Endothelial cell of umbilical vein (primary cell): ENCODE data around the gene CDK6. TPM values are rescaled to one million over a fixed set of nuclear protein-coding genes. Genes with fewer than 3 reads are reported as not detected.

Source experiments
- BruUV-seq: library from RNA; stranded (reverse); fragments of 400-500 nt; replicated peaks from 2 replicates; lab custom pipeline; 2021; lab: Mats Ljungman, UMichigan
- CTCF ChIA-PET: fragments of 300-600, 350-600 bp; sonication (Branson Sonifier 250); formaldehyde crosslinking; loops from one replicate; lab custom pipeline; 2021; ENCODE audit warnings: antibody characterized with exemption, inconsistent platforms; lab: Charles Lee
- POLR2A ChIA-PET: fragments of 300-600, 350-600 bp; sonication (Branson Sonifier 250); formaldehyde crosslinking; loops from one replicate; lab custom pipeline; 2021; ENCODE audit warnings: antibody characterized with exemption, inconsistent platforms; lab: Charles Lee
- DNase-seq: peaks from one replicate; pipeline ENCODE4 v3.0.0-alpha.2; 2011; ENCODE audit warnings: low read depth, low spot score
- FAIRE-seq: peaks from 2 replicates; lab custom pipeline; 2011; peaks lifted over from hg19 to GRCh38; lab: Jason Lieb, UNC
- H2AFZ ChIP-seq: 2 replicates; pipeline ENCODE4 v1.6.0; 2012; ENCODE audit warnings: low read depth, low read length, control low read depth, inconsistent platforms
- H3K27ac ChIP-seq: 2 replicates; pipeline ENCODE4 v1.5.1; 2011; ENCODE audit warnings: low read depth, mild to moderate bottlenecking, control low read depth, low read length, moderate library complexity; ENCODE audit not compliant: insufficient read depth
- H3K27me3 ChIP-seq, 2 experiments: 2 replicates each; pipeline versions ENCODE4 v1.6.0 to v1.6.1; 2011; ENCODE audit warnings: low read length in 2 of 2, mixed read lengths in 1 of 2; ENCODE audit not compliant: control insufficient read depth in 2 of 2, insufficient read depth in 2 of 2
- H3K36me3 ChIP-seq, 2 experiments: 2 replicates in 1 of 2; 3 replicates in 1 of 2; pipeline ENCODE4 v1.5.1; 2011; ENCODE audit warnings: low read length in 2 of 2, mild to moderate bottlenecking in 1 of 2, moderate library complexity in 1 of 2; ENCODE audit not compliant: control insufficient read depth in 2 of 2, insufficient read depth in 2 of 2; ENCODE audit errors: extremely low read depth in 1 of 2
- H3K4me1 ChIP-seq: 3 replicates; pipeline ENCODE4 v1.5.1; 2011; ENCODE audit warnings: mild to moderate bottlenecking, low read length; ENCODE audit not compliant: control insufficient read depth, insufficient read depth; ENCODE audit errors: extremely low read depth
- H3K4me2 ChIP-seq: 2 replicates; pipeline ENCODE4 v1.6.1; 2011; ENCODE audit warnings: low read length, control low read depth, mixed read lengths; ENCODE audit not compliant: insufficient read depth
- H3K4me3 ChIP-seq, 3 experiments: fragments of 200-600 bp in 1 of 3; sonication (generic), shearing (Covaris generic) in 1 of 3; replicated peaks in 1 of 3; 2 replicates each; pipeline ENCODE4 v1.5.1; 2011 to 2016; ENCODE audit warnings: control low read depth in 3 of 3, low read length in 3 of 3, mild to moderate bottlenecking in 2 of 3, inconsistent platforms in 1 of 3, low read depth in 1 of 3, moderate library complexity in 1 of 3; ENCODE audit not compliant: insufficient read depth in 1 of 3
- H3K79me2 ChIP-seq: 2 replicates; pipeline ENCODE4 v1.6.0; 2012; ENCODE audit warnings: low read length, inconsistent platforms; ENCODE audit not compliant: control insufficient read depth, insufficient read depth
- H3K9ac ChIP-seq: replicated peaks from 2 replicates; pipeline ENCODE3; 2011; ENCODE audit warnings: low read length, control low read depth; ENCODE audit not compliant: insufficient read depth; ENCODE audit errors: extremely low read depth
- H3K9me1 ChIP-seq: replicated peaks from 3 replicates; pipeline ENCODE4 v1.6.0; 2011; ENCODE audit warnings: mild to moderate bottlenecking, low read length; ENCODE audit not compliant: control insufficient read depth, insufficient read depth; ENCODE audit errors: extremely low read depth
- H3K9me3 ChIP-seq: replicated peaks from 2 replicates; pipeline ENCODE4 v1.5.1; 2012; ENCODE audit warnings: low read length, inconsistent platforms; ENCODE audit not compliant: control insufficient read depth, insufficient read depth
- H4K20me1 ChIP-seq: replicated peaks from 2 replicates; pipeline ENCODE3; 2011; ENCODE audit warnings: mild to moderate bottlenecking, low read length; ENCODE audit not compliant: control insufficient read depth, insufficient read depth; ENCODE audit errors: extremely low read depth
- EZH2 ChIP-seq: IDR thresholded peaks from 2 replicates; pipeline ENCODE4 v1.6.1; 2012; ENCODE audit warnings: borderline replicate concordance, low read depth, mild to moderate bottlenecking, moderate library complexity, low read length, inconsistent platforms; ENCODE audit not compliant: severe bottlenecking
- FOS ChIP-seq: IDR thresholded peaks from 2 replicates; pipeline ENCODE4 v1.6.1; 2011; ENCODE audit warnings: mild to moderate bottlenecking, low read length, moderate library complexity, borderline replicate concordance; ENCODE audit not compliant: insufficient read depth
- JUN ChIP-seq: IDR thresholded peaks from 2 replicates; pipeline ENCODE4 v1.6.1; 2011; ENCODE audit warnings: borderline replicate concordance, low read depth; ENCODE audit not compliant: insufficient read length, insufficient read depth
- MAX ChIP-seq: IDR thresholded peaks from 2 replicates; pipeline ENCODE4 v1.6.1; 2011; ENCODE audit not compliant: insufficient read depth, insufficient read length
- MYC ChIP-seq: IDR thresholded peaks from one replicate; pipeline ENCODE4 v1.6.1; 2011; ENCODE audit warnings: mild to moderate bottlenecking, low read depth, low read length
- POLR2A ChIP-seq: IDR thresholded peaks from 2 replicates; pipeline ENCODE4 v1.6.1; 2012; ENCODE audit warnings: low read depth, mild to moderate bottlenecking, control low read depth, low read length
- POLR2AphosphoS5 ChIP-seq: IDR thresholded peaks from 2 replicates; pipeline ENCODE4 v1.6.1; 2012; ENCODE audit warnings: low read depth, mild to moderate bottlenecking, control low read depth, low read length, moderate library complexity; ENCODE audit not compliant: insufficient read depth
- dilution Hi-C: fragments of 300-500 bp; cut with MboI; formaldehyde crosslinking; loops from one replicate; pipeline ENCODE4 v1.15.0; 2019; ENCODE audit warnings: low sequenced_read_pairs; ENCODE audit not compliant: extremely low pct_ligation_motif_present
- intact Hi-C: fragments of 100-400 bp; cut with micrococcal nuclease; formaldehyde crosslinking; loops from one replicate; pipeline ENCODE4 v1.10.0; 2022
- polyA plus RNA-seq, 4 experiments: library from polyadenylated mRNA; depleted of rRNA in 3 of 4; stranded (reverse) in 3 of 4; unstranded in 1 of 4; fragments of >200 nt; gene quantifications; 2 replicates each; pipeline versions ENCODE4 v1.2.1 to v1.2.3, GENCODE V29; 2011 to 2012; ENCODE audit warnings: missing spikeins in 1 of 4
- total RNA-seq: library from RNA; stranded (reverse); gene quantifications from 2 replicates; pipeline ENCODE4 v1.2.3, GENCODE V29; 2021
- TF ChIP-seq, protein P1 (sequence below), 2 donors: IDR thresholded peaks; 1 replicate in 1 of 2; 2 replicates in 1 of 2; pipeline ENCODE4 v1.5.1; 2011; ENCODE audit warnings: low read length in 2 of 2, mild to moderate bottlenecking in 2 of 2, moderate library complexity in 2 of 2, control low read depth in 1 of 2, inconsistent platforms in 1 of 2, low read depth in 1 of 2; ENCODE audit not compliant: insufficient read depth in 1 of 2; ENCODE audit errors: extremely low read depth in 1 of 2

Gene CDK6
- total and polyA plus RNA-seq, 2 donors (not counting 3 experiments of a cell fraction or from before 2014, with no cell fraction given) = 6.0 to 28.2 TPM

DNA sequence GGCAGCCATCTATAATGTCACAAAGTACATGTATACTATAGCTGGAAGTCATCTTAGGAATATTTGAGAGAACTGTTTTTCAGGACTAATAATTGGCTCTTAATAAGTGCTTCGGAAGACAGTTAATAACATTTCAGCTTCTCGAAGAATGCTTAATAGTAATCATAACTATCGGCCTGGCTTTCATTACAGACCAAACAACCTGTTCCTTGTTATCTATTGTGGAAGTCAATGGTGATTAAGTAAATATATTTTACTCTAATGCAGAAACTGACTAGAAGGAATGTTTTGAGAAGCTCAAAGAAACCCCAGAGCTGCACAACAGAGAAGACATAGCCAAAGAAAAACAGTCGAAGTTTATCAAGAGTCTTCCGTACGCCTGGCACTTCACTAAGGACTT, 139.4 kb downstream of the CDK6 start:
- Histone ChIP-seq H3K4me1 (peaks cover 44% of the 10 kb centered on the region), H3K36me3 (no peaks in the 10 kb centered on the region), H3K27ac (peak overlapping the region; percentile 75), H3K79me2 (no peaks in the 10 kb centered on the region), H3K9me3 (no peaks in the 10 kb centered on the region), H4K20me1 (no peaks in the 10 kb centered on the region), H3K9ac (peak overlapping the region; percentile 83), H3K27me3 (no peaks in the 10 kb centered on the region), H2AFZ (no peak overlapping the region), H3K4me2 (peak overlapping the region; percentile 51), H3K9me1 (no peaks in the 10 kb centered on the region), H3K4me3 (no peak overlapping the region)
- POLR2A ChIA-PET = no interaction called here
- no peak for FAIRE-seq
- CTCF ChIA-PET = interaction anchor here (0.8 to 6.0 kb wide), 4 partner anchors 9 to 140 kb away, joined by 3 to 77 read pairs (median 9); no protein-coding TSS in a partner anchor
- BruUV-seq = no TSS peak
- TF ChIP-seq JUN (no peak), FOS (no peak), MYC (no peak), EZH2 (no peak), POLR2AphosphoS5 (no peak), POLR2A (no peak), MAX (no peak)
- TF ChIP-seq, protein P1, sequence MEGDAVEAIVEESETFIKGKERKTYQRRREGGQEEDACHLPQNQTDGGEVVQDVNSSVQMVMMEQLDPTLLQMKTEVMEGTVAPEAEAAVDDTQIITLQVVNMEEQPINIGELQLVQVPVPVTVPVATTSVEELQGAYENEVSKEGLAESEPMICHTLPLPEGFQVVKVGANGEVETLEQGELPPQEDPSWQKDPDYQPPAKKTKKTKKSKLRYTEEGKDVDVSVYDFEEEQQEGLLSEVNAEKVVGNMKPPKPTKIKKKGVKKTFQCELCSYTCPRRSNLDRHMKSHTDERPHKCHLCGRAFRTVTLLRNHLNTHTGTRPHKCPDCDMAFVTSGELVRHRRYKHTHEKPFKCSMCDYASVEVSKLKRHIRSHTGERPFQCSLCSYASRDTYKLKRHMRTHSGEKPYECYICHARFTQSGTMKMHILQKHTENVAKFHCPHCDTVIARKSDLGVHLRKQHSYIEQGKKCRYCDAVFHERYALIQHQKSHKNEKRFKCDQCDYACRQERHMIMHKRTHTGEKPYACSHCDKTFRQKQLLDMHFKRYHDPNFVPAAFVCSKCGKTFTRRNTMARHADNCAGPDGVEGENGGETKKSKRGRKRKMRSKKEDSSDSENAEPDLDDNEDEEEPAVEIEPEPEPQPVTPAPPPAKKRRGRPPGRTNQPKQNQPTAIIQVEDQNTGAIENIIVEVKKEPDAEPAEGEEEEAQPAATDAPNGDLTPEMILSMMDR (IDR thresholded peaks at IDR 0.05; ENCODE audit: extremely low read depth in 1 of 2, insufficient read depth in 1 of 2, low read depth in 1 of 2, low read length in 2 of 2) = no peak
- DNase-seq = no peak
- dilution Hi-C loops = no loop called here
- intact Hi-C loops = no loop called here
